Measurements from ENCODE around the gene GAS2L2. TPM values are rescaled to one million over a fixed set of nuclear protein-coding genes. Genes with fewer than 3 reads are reported as not detected.

GAS2L2 gene
- total RNA-seq, 1 donor from 2014 or later = not detected

- TF ChIP-seq EZH2phosphoT487 (IDR thresholded peaks at IDR 0.05) = no peak
- no peak for TF ChIP-seq EZH2 (IDR thresholded peaks at IDR 0.05)
- TF ChIP-seq, protein P1, sequence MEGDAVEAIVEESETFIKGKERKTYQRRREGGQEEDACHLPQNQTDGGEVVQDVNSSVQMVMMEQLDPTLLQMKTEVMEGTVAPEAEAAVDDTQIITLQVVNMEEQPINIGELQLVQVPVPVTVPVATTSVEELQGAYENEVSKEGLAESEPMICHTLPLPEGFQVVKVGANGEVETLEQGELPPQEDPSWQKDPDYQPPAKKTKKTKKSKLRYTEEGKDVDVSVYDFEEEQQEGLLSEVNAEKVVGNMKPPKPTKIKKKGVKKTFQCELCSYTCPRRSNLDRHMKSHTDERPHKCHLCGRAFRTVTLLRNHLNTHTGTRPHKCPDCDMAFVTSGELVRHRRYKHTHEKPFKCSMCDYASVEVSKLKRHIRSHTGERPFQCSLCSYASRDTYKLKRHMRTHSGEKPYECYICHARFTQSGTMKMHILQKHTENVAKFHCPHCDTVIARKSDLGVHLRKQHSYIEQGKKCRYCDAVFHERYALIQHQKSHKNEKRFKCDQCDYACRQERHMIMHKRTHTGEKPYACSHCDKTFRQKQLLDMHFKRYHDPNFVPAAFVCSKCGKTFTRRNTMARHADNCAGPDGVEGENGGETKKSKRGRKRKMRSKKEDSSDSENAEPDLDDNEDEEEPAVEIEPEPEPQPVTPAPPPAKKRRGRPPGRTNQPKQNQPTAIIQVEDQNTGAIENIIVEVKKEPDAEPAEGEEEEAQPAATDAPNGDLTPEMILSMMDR (IDR thresholded peaks at IDR 0.05) = no peak
- H3K9me3 Mint-ChIP-seq = no peaks in the 10 kb centered on the region
- Histone ChIP-seq H3K4me1 (no peaks in the 10 kb centered on the region), H3K4me2 (peak overlapping the region; percentile 73), H3K36me3 (no peaks in the 10 kb centered on the region), H2AFZ (replicated peaks) (peak overlapping the region; percentile 85), H3K79me2 (ENCODE audit: low read depth) (no peaks in the 10 kb centered on the region), H3K27me3 (peaks cover 27% of the 10 kb centered on the region), H3F3A (ENCODE audit: low read depth) (no peaks in the 10 kb centered on the region), H3K4me3 (peak overlapping the region; percentile 34), H3K27ac (no peak overlapping the region), H4K20me1 (ENCODE audit: low read depth) (no peaks in the 10 kb centered on the region), H3K9ac (no peak overlapping the region), H3K9me3 (ENCODE audit: low read depth) (no peaks in the 10 kb centered on the region)
- no peak overlapping the region for H3K27ac Mint-ChIP-seq
- H3K4me3 Mint-ChIP-seq = peak overlapping the region; percentile 56
- peaks cover 22% of the 10 kb centered on the region for H3K27me3 Mint-ChIP-seq (ENCODE audit: insufficient read depth, low read depth)
- no peak for DNase-seq (ENCODE audit: low spot score)
- peaks cover 19% of the 10 kb centered on the region for H3K4me1 Mint-ChIP-seq
- no peaks in the 10 kb centered on the region for H3K36me3 Mint-ChIP-seq
Measured at GRCh38 chr17:35750526-35751395, 2.3 kb downstream of the GAS2L2 start.

GRCh38 chr17:35749560-35750412 is 3.3 kb downstream of the GAS2L2 start:
- Histone ChIP-seq H3F3A (ENCODE audit: low read depth) (no peaks in the 10 kb centered on the region), H4K20me1 (ENCODE audit: low read depth) (no peaks in the 10 kb centered on the region), H3K36me3 (no peaks in the 10 kb centered on the region), H3K27ac (no peak overlapping the region), H3K9ac (no peak overlapping the region), H3K4me1 (no peaks in the 10 kb centered on the region), H3K27me3 (peaks cover 27% of the 10 kb centered on the region), H3K4me3 (peak overlapping the region; percentile 34), H2AFZ (replicated peaks) (peak overlapping the region; percentile 85), H3K4me2 (peak overlapping the region; percentile 73), H3K9me3 (ENCODE audit: low read depth) (no peaks in the 10 kb centered on the region), H3K79me2 (ENCODE audit: low read depth) (no peaks in the 10 kb centered on the region)
- Mint-ChIP-seq H3K27me3 (ENCODE audit: insufficient read depth, low read depth) (peaks cover 22% of the 10 kb centered on the region), H3K4me3 (peak overlapping the region; percentile 38), H3K36me3 (no peaks in the 10 kb centered on the region), H3K9me3 (no peaks in the 10 kb centered on the region), H3K27ac (no peak overlapping the region), H3K4me1 (peaks cover 19% of the 10 kb centered on the region)
- DNase-seq (ENCODE audit: low spot score) = peak; percentile 47
- TF ChIP-seq, protein P1 (IDR thresholded peaks at IDR 0.05) = peak; percentile 5
- TF ChIP-seq EZH2phosphoT487 (IDR thresholded peaks at IDR 0.05) = no peak

GRCh38 chr17:35748979-35749378 is 4.1 kb downstream of the GAS2L2 start:
- H3K27me3 Mint-ChIP-seq (ENCODE audit: insufficient read depth, low read depth) = peaks cover 22% of the 10 kb centered on the region
- no peak overlapping the region for H3K27ac Mint-ChIP-seq
- Histone ChIP-seq H3K4me3 (no peak overlapping the region), H3K9me3 (ENCODE audit: low read depth) (no peaks in the 10 kb centered on the region), H3K4me1 (no peaks in the 10 kb centered on the region), H3K27me3 (peaks cover 27% of the 10 kb centered on the region), H3K36me3 (no peaks in the 10 kb centered on the region), H3K79me2 (ENCODE audit: low read depth) (no peaks in the 10 kb centered on the region), H3K4me2 (no peak overlapping the region), H4K20me1 (ENCODE audit: low read depth) (peaks cover 6% of the 10 kb centered on the region), H2AFZ (replicated peaks) (no peak overlapping the region), H3K27ac (no peak overlapping the region), H3K9ac (no peak overlapping the region), H3F3A (ENCODE audit: low read depth) (no peaks in the 10 kb centered on the region)
- no peaks in the 10 kb centered on the region for H3K36me3 Mint-ChIP-seq
- H3K9me3 Mint-ChIP-seq = no peaks in the 10 kb centered on the region
- no peak overlapping the region for H3K4me3 Mint-ChIP-seq
- peaks cover 19% of the 10 kb centered on the region for H3K4me1 Mint-ChIP-seq
- no peak for DNase-seq (ENCODE audit: low spot score)
- TF ChIP-seq, protein P1 (IDR thresholded peaks at IDR 0.05) = no peak
- TF ChIP-seq EZH2phosphoT487 (IDR thresholded peaks at IDR 0.05) = no peak
- no peak for TF ChIP-seq EZH2 (IDR thresholded peaks at IDR 0.05)

Data from neural progenitor cell (in vitro differentiated cells).